ENCODE measurements around the gene FAM217A.
A peak's percentile ranks its signal among the peaks of the same experiment; 100 is the strongest.

Gene FAM217A

DNA sequence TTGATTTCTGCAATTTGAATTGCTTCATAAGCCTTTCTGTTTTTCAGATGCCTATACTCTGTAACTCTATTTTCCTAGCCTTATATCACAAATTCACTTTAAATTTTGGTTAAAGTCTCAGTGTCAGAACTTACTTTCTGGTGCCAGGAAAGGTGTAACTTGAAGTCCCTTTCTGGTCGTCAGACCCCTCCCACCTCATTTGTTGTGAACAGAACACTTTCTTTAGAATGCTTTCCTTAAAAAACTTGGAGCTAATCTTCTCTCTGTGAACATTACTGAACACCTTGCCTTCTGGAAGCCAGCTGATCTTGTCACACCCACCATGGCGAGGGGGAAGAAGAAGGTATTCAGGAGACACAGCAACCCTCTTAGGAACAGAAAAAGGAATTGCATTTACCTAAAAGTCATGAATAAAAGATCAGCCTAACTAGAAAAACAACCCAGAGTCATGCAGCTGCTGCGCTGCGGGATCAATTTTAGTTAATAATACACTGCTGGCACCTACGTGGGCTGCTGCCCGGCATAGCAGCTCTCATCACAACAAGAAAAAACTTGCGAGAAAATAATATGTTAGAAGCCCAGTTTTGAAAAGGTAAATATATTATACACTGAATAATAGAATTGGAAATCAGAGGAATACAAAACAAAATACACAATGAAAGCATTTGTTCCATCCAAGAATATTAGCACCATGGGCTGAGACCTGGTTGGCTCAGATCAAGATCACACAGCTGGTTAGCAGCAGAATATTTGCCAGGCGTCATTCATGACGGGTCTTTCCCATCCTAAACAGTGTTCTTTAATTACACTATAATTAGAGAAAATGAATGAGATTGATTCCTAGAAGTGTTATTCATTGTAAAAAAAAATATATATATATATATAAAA lies 5.8 kb upstream of the FAM217A start:
- DNase-seq (ENCODE audit: low read depth), result no peak

DNA sequence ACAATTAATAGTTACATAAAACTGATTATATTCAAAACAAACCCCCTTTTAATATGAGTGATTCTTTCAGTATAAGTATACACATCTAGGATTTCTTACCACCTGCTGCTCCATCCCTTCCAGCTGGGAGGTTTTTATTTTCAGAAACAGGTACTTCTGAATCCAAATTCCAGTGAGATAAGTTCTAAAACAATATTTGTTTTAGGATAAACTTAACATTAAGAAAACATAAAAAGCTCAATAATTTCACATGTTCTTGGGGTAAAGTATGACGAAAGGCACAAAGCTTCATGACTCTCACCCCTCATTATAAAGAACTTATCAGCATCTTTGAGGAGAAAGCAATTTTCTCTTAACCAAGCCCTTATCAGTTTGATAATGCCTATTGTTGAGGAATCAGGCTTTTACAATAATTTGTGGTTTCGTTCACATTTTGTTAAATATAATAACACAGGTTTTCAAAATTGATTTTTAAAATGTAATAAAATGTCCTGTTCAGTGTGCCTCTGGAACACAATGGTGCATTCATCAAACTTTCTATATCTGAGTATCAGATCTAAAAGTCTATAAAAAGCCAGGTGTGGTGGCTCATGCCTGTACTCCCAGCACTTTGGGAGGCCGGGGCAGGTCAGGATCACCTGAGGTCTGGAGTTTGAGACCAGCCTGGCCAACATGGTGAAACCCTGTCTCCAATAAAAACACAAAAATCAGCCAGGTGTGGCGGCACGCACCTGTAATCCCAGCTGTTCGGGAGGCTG lies 4.3 kb downstream of the FAM217A start:
- DNase-seq (ENCODE audit: low read depth), result no peak

DNA sequence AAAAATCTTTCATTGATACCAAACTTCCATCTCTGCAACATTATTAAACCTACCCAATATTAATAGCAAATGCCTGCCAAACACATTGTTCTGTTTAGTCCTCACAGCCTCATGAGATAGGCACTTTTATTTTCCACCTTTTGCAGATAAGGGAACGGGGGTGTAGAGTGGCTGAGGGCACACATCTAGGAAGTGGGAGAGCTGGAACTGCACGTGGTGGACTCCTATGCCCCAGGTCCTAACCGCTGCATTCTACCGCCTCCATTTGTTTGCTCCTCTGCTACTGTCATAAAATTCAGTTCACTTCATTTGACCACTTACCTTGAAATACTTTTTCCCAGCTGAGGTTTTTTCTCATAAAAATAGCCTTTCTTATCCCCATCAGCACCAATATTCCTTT lies 7.6 kb downstream of the FAM217A start:
- no peak for DNase-seq (ENCODE audit: low read depth)

DNA sequence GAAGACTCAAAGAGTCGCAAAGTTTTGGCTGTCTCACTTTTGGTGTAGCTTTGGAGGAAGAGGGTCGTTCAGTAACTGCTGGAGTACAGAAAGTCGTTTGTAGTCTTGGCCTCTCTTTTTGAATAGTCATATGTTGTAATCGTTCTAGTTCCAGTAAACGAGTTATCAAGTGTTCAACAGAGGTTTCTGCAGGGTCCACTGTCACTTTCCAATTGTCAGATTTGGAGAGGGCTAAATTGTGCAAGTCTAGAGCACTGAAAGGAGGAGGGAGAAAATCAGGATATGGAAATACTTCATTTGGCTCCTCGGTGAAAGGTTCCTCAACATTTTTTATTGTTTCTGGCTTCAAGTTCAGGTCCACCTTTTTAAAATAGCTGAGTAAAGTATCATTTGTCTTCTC lies 9.7 kb downstream of the FAM217A start:
- no peak for DNase-seq (ENCODE audit: low read depth)

DNA sequence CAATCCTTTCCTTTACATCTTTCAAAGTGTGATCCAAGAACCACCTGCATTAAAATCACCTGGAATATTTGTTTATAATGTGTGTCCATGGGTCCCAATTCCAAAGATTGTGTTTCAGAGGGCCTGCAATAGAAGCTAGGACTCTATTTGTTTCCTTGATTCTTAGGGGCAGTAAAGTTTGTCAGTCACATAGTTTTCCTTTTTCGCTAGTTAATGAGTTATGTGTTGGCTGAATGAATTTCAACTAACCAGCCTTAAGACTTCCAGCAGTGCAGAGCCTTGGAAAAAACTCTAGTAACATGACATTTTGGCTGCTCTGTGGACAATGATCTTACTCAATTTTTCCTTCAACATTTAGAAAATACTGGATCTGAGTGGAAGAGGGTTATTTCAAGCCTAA lies 11.3 kb downstream of the FAM217A start:
- DNase-seq (ENCODE audit: low read depth), result no peak

DNA sequence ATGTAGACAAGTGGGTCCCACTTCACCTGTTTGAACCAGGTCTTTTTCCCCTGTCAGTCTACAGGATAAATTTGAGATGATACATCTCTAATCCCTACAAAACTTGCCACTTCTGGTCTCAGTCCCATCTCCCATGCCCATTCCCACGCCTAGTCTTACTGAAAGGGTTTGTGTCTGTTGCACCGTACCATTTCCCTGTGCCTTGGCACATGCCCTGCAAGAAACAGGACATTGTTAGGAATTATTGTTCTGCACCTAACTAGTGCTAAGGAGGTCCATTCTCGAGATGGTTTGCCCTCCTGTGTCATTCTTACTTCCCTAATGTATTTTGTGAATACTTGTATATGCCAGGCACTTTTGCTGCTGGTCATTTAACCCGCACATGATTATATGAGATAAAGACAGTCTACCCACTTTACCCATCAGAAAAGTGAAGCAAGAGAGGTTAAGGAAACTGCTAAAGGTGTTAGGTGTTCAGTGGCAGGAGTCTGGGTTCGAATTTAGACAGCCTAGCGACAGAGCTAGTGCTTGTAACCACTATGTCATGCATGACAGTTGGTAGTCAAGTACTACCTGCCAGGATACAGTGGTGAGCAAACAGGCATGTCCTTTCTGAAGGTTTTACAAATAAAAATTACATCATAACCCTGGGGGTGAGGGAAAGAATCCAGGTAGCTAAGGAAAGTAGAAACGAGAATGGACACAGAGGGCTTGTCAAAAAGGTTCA lies 12.7 kb downstream of the FAM217A start:
- DNase-seq (ENCODE audit: low read depth), result no peak

DNA sequence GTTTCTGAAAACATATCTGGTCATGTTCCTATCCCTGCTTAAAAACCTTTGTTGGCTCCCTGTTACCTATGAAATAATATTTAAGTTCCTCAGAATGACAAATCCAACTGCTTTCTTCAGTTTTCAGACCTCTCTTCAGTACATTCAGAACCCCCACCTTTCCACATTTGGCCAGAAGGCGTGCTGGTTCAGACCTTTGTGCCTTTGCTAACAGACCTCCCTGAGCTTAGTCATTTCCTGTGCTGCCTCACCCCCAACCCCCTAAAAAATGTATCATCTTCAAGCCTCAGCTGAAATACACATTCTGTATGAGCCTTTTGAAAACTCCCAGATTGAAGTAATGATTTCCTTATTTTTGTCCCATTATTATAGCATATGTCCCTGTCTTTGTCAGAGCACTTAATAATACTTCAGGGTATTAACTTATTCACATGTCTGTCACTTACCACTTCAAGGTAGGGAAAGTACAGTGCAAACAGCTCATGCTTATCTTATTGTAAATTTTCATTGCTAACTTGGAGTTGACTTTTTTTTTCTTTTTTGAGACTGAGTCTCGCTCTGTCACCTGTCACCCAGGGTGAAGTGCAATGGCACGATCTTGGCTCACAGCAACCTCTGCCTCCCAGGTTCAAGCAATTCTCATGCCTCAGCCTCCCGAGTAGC lies 19.7 kb downstream of the FAM217A start:
- peak; percentile 97 for DNase-seq (ENCODE audit: low read depth)

DNA sequence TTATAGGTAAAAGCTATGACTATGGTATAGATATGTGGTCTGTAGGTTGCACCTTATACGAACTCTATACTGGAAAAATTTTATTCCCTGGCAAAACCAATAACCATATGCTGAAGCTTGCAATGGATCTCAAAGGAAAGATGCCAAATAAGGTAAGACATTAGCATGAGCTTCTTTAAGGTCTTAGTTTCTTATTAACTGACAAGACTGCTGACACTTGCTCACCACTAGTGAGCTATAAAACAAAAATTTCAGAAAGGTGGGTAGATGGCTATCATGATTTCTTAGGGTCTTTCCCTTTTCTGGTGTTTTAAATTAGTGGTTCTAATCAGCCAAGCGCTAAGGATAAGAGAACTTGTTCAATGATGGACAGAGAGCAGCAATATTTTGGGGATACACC lies 21.9 kb downstream of the FAM217A start:
- DNase-seq (ENCODE audit: low read depth), result no peak

DNA sequence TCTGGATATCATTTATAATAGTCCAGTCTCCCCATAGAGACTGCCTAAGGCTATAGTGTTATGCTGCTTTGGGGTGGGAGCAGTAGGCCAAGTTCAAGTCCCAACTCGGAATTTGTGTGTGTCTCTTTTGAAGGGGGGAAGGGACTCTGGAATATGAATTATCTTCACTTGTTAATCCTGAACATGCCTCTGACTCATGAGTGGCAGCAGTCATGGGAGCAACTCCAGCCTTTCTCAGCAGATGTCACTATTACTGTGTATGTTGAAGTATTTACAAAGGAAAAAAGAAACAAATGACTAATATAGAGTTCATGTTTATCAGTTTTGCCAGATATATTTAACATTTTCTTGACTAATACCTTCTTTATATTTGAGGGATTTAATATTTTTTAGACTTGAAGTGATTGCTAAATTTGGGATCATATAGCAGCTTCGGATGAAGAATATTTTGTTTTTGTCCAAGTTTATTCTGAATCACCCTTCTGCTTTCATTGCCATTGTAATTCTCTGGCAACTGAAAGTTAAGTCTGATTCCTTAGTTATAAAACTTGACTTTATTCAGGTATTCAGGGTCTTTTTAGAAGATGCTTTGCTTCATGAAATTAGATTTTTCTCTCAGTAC lies 23.4 kb downstream of the FAM217A start:
- peak; percentile 91 for DNase-seq (ENCODE audit: low read depth)

DNA sequence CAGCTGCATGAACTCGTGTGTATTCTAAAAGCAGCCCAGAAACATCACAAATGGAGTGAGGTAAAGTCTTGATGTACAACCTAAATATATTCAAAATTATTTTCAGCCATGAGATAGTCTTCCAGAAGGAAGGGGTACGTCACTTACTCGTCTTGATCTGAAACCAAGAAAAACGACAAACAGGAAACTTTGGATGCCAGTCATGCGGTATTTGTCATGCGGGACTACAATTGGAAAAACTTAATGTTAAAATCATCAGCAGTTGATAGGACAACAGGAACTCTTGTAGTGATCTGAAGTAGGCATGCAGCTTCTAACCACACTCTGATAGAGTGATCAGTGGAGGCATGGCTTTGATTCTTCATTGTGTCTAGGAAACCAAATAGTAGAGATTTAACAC lies 29.7 kb downstream of the FAM217A start:
- DNase-seq (ENCODE audit: low read depth), result no peak

DNA sequence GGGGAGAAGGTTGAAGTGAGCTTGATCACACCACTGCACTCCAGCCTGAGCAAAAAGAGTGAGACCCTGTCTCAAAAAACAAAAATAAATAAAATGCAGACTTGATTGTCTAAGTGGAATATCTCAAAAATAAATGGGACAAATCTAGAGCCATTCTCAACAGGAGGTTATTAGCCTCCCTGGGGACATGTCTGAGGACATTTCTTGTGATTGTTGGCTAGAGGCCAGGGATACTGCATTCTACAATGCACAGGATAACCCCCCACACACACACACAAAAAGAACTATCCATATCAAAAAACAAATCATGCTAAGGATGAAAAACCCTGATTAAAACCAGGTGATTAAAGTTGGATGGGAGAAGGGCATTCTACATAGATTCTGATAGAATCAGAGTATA lies 37.5 kb downstream of the FAM217A start:
- no peak for DNase-seq (ENCODE audit: low read depth)

DNA sequence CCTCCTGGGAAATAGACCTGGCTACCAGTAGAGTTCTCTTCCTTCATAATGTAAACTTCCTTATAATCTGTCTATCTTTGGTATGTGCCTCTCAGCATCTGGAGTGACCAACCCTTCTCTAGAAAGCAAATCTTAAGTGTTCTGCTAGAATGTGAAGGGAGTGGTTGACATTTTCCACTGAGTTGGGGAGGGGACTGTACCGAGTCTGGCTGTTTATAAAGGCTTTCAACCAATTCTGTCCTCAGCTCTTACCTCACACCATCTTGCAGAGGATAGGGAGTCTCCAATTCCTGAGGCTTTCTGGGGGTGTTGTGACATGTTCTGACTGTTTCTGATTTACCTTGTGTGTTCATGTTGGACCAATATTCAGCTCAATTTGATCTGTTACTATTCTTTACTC lies 39.6 kb downstream of the FAM217A start:
- DNase-seq (ENCODE audit: low read depth), result no peak

DNA sequence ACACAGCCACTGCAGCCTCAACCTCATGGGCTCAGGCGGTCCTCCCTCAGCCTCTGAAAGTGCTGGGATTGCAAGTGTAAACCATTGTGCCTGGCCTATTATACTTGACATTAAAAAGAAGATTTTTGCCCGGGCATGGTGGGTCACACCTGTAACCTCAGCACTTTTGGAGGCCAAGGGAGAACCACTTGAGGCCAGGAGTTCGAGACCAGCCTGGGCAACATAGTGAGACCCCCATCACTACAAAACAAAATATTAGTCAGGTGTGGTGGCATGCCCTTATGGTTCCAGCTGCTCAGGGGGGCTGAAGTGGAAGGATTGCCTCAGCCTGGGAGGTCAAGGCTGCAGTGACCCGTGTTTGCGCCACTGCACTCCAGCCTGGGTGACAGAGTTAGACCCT lies 42.4 kb downstream of the FAM217A start:
- no peak for DNase-seq (ENCODE audit: low read depth)

DNA sequence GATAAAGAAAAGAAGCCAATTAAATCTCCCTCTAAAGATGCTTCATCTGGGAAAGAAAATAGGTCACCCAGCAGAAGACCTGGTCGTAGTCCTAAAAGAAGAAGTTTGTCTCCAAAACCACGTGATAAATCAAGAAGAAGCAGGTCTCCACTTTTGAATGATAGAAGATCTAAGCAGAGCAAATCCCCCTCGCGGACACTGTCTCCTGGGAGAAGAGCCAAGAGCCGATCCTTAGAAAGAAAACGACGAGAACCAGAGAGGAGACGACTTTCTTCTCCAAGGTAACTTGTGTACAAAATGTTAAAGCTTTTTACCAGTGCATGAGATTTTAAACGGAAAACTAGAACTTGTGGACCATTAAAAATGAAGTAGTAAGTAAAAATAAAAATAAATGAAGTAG lies 46.5 kb downstream of the FAM217A start:
- no peak for DNase-seq (ENCODE audit: low read depth)

DNA sequence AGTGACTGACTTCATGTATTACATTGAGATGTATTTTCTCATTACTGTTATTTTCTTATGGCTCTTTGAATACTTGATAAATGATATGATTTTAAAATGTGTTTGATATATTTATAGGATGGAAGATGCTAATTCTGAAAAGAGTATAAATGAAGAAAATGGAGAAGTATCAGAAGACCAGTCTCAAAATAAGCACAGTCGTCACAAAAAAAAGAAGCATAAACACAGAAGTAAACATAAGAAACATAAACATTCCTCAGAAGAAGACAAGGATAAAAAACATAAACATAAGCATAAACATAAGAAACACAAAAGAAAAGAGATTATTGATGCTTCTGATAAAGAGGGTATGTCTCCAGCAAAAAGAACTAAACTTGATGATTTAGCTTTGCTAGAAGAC lies 47.5 kb downstream of the FAM217A start:
- DNase-seq (ENCODE audit: low read depth), result no peak

DNA sequence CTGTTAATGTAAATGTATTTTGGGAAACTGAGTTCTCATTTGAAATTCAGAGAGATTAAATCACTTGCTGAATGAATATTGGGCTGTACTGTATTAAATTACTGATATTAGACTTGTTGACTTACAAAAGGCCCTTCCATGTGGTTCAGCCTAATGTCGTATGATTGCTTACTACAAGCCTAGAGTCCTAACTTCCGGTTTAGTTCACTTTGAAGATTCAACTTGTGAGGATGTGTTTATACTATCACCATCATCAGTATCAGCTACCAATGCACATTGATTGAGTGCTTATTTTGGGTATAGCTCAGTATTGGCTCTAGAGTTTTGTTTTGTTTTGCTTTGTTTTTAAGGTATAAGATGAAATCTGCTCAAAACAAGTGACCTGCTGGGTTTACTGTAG lies 48.3 kb downstream of the FAM217A start:
- DNase-seq (ENCODE audit: low read depth), result no peak

DNA sequence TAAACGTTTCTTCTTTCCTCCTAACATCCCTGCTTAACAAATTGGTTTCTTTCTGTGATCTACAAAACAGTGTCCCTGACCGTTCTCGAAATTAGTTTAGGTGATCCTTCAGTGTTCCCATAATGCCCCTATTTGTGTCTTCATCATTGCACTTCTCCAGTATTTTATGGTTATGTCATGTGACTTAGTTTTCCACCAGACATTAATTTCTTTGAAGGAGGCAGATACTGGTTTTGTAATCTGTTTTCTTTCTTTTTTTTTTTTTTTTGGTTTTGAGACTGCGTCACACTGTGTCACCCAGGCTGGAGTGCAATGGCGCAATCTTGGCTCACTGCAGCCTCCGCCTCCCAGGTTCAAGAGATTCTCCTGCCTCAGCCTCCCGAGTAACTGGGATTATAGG lies 49.2 kb downstream of the FAM217A start:
- no peak for DNase-seq (ENCODE audit: low read depth)

DNA sequence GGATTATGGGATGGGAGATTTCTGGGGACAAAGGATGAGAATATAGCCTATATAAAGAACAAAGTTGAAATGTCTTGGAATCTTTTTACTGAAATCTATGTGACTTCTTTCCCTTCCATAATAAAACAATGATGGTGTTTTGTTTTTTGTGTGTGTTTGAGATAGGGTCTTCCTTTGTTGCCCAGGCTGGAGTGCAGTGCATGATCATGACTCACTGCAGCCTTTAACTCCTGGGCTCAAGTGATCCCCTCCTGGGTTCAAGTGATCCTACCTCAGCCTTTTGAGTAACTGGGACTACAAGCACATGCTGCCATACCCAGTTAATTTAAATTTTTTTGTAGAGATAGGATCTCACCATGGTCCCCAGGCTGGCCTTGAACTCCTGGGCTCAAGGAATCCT lies 50.9 kb downstream of the FAM217A start:
- DNase-seq (ENCODE audit: low read depth), result no peak

DNA sequence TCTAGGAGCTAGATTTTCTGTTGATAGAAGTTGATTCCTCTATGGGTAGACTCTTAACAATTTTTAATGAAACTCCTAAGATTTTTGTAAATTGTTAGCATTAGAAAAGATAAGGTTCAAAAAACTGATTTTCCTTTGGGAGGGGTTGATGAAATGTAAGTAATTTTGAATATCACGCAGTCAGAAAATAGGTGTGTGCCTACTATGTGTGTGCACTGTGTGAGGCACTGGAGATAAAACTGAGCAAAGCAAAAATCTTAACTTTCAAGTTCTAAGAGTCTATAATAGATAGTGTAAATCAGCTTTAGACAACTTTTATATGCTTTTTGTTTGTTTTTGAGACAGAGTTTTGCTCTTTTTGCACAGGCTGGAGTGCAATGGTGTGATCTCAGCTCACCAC lies 53.3 kb downstream of the FAM217A start:
- DNase-seq (ENCODE audit: low read depth), result no peak

DNA sequence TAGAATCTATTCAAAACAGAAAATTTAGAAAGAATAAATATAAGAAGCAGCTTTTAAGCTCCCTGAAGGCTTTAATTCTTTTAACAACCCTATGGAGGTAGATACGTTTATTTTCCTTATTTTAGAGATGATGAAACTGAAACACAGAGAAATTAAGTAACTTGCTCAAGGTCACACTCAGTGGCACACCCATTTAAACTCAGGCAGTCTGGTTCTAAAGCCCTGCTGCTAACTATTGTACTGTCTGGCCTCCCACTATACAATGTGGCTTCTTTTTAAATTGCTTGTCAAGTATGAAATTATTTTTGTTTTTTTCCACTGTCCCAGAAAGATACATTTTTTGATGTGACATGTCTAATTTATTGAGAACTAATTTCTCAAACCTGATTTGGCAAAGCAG lies 55.7 kb downstream of the FAM217A start:
- DNase-seq (ENCODE audit: low read depth), result no peak

DNA sequence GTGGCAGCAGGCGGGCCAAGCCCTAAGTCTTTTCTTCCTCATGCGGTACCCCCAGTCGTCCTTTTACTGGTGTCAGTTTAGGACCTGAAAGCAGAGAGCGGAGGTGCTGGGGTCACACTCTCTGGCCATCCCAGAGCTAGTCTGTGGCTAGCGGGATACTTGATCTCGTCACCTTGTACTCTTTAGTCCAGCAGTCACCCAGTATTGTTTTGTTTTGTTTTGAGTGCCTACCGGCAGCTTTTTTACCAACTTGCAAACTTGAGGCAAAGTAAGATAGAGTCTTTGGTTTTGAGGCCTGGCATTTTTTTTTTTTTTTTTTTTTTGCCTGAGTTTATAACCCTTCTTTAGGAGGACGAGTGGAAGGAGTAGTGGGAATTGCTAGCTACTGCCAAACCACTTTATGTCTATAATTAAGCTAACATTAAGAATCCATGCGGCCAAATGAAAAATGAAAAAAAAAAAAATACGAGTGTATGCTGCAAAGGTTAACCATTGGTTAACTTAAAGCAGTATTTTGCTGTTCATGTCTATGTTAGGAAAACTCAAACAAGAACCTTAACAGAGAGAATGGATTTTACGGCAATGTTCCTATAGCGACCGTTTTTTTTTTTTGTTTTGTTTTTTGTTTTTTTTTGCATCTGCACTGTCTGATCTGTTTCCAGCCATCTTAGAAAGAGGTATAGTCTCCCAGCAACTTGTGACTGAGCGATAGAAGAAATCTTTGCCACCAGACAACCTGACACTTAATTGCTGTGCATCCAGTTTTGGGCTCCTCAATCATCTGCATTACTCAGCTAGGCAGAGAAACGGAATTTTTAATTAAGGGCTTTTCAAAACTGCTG lies 56.9 kb downstream of the FAM217A start:
- peak; percentile 54 for DNase-seq (ENCODE audit: low read depth)

Measured in ELR (cell line).